KMS-11 (cell line): ENCODE measurements around the gene LPAR5.

Experiments
- H2AFZ ChIP-seq: fragments of 200-600 bp; sonication (generic); 2 replicates; pipeline ENCODE4 v1.6.1; 2016; ENCODE audit warnings: antibody characterized with exemption, mixed run types, low read depth
- H3K27ac ChIP-seq: fragments of 200-600 bp; sonication (generic); 2 replicates; pipeline ENCODE4 v1.6.1; 2016; ENCODE audit warnings: mild to moderate bottlenecking, mixed run types
- H3K27me3 ChIP-seq: fragments of 200-600 bp; sonication (generic); 2 replicates; pipeline ENCODE4 v1.6.1; 2017; ENCODE audit warnings: mild to moderate bottlenecking, low read depth, mixed run types, moderate library complexity; ENCODE audit not compliant: insufficient read depth
- H3K36me3 ChIP-seq: fragments of 200-600 bp; sonication (generic); 2 replicates; pipeline ENCODE4 v1.6.1; 2017; ENCODE audit warnings: mild to moderate bottlenecking, mixed run types; ENCODE audit not compliant: insufficient read depth
- H3K4me1 ChIP-seq: fragments of 200-600 bp; sonication (generic); 2 replicates; pipeline ENCODE4 v1.6.1; 2016; ENCODE audit warnings: mild to moderate bottlenecking, low read depth, mixed run types; ENCODE audit not compliant: poor library complexity, severe bottlenecking
- H3K4me2 ChIP-seq: fragments of 200-600 bp; sonication (generic); 2 replicates; pipeline ENCODE4 v1.7.0; 2016; ENCODE audit warnings: mild to moderate bottlenecking, mixed run types
- H3K4me3 ChIP-seq: fragments of 200-600 bp; sonication (generic); IDR thresholded peaks from 2 replicates; pipeline ENCODE4 v1.6.1; 2017; ENCODE audit warnings: low read depth, low read length, mixed read lengths; ENCODE audit not compliant: insufficient read depth
- H3K79me2 ChIP-seq: fragments of 200-600 bp; sonication (generic); 2 replicates; pipeline ENCODE4 v1.6.1; 2016; ENCODE audit warnings: low read depth, mixed run types; ENCODE audit not compliant: insufficient read depth
- H3K9ac ChIP-seq: fragments of 200-600 bp; sonication (generic); 2 replicates; pipeline ENCODE4 v1.6.1; 2016; ENCODE audit warnings: mild to moderate bottlenecking, mixed run types
- H4K20me1 ChIP-seq: fragments of 200-600 bp; sonication (generic); 2 replicates; pipeline ENCODE4 v1.6.1; 2016; ENCODE audit warnings: mild to moderate bottlenecking, mixed run types; ENCODE audit not compliant: insufficient read depth
- CTCF ChIP-seq: fragments of 200-600 bp; sonication (generic); conservative IDR thresholded peaks from 2 replicates; pipeline ENCODE4 v1.6.1; 2017; ENCODE audit warnings: low read depth, mild to moderate bottlenecking, antibody characterized with exemption, low read length, moderate library complexity, mixed read lengths

The LPAR5 gene

DNA sequence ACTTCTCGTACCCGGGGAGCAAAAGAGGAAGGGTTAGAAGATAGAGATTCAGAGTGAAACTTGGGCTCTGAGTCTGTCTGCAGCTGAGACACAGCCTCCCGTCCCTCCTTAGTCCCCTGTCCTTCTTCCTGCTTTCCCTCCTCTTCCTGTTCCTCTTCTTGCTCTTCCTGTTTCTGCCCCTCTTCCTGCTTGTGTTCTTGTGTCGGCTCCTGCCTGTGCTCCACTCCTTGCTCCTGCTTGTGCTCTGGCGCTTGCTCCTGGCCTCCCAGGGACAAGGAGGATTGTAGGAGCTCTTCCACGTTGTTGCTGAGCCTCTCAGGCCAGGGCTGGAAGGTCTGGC, 8.5 kb upstream of the LPAR5 start:
- no peaks in the 10 kb centered on the region for H3K36me3 ChIP-seq
- H3K27ac ChIP-seq = no peak overlapping the region
- no peaks in the 10 kb centered on the region for H4K20me1 ChIP-seq
- no peak overlapping the region for H3K4me3 ChIP-seq
- no peaks in the 10 kb centered on the region for H3K4me1 ChIP-seq
- no peak overlapping the region for H3K9ac ChIP-seq
- H2AFZ ChIP-seq = no peak overlapping the region
- no peak overlapping the region for H3K4me2 ChIP-seq
- no peak for TF ChIP-seq CTCF
- H3K79me2 ChIP-seq = no peaks in the 10 kb centered on the region
- H3K27me3 ChIP-seq = peaks cover 12% of the 10 kb centered on the region; the same call in 1 of the 2 replicates

- Histone ChIP-seq H3K9ac (no peak overlapping the region), H3K4me1 (no peaks in the 10 kb centered on the region), H4K20me1 (no peaks in the 10 kb centered on the region), H3K4me3 (no peak overlapping the region), H3K4me2 (no peak overlapping the region), H3K27ac (no peak overlapping the region), H3K36me3 (no peaks in the 10 kb centered on the region), H2AFZ (no peak overlapping the region), H3K27me3 (peaks cover 12% of the 10 kb centered on the region; the same call in 1 of the 2 replicates), H3K79me2 (no peaks in the 10 kb centered on the region)
- TF ChIP-seq CTCF = no peak
These were observed 8.0 kb upstream of the LPAR5 start for GRCh38 chr12:6643569-6644256.

DNA sequence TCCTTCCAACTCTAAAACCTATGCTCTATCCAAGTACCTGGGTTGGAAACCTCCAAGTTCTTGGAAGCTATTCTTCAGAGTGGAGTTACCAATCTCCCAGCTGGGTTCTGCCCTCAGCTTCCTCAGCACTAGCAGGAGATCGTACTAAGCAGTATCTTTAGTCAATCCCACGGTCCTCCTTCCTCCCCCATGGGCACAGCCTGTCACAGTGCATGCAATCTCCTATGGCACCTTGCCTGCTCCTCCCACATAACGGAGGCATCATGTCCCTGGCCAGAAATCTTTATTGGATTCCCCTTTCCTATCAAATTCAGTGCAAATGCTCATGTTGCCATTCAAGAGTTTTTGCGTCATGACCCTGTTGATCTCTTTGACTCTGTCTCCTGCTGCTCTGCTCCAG, 5.4 kb upstream of the LPAR5 start:
- no peaks in the 10 kb centered on the region for H3K79me2 ChIP-seq
- no peak overlapping the region for H3K9ac ChIP-seq
- no peaks in the 10 kb centered on the region for H3K36me3 ChIP-seq
- H3K4me3 ChIP-seq = no peak overlapping the region
- no peak overlapping the region for H2AFZ ChIP-seq
- H3K27ac ChIP-seq = no peak overlapping the region
- H3K27me3 ChIP-seq = peaks cover 12% of the 10 kb centered on the region; the same call in 1 of the 2 replicates
- no peaks in the 10 kb centered on the region for H3K4me1 ChIP-seq
- TF ChIP-seq CTCF = no peak
- H4K20me1 ChIP-seq = no peaks in the 10 kb centered on the region
- no peak overlapping the region for H3K4me2 ChIP-seq

- Histone ChIP-seq H2AFZ (no peak overlapping the region), H4K20me1 (no peaks in the 10 kb centered on the region), H3K79me2 (no peaks in the 10 kb centered on the region), H3K4me3 (no peak overlapping the region), H3K4me2 (no peak overlapping the region), H3K4me1 (no peaks in the 10 kb centered on the region), H3K27me3 (peaks cover 12% of the 10 kb centered on the region; the same call in 1 of the 2 replicates), H3K36me3 (no peaks in the 10 kb centered on the region), H3K9ac (no peak overlapping the region), H3K27ac (no peak overlapping the region)
- no peak for TF ChIP-seq CTCF
These were observed 4.7 kb upstream of the LPAR5 start for GRCh38 chr12:6640497-6640896.
